ENCODE data around the gene DKKL1.
A peak's percentile ranks its signal among the peaks of the same experiment; 100 is the strongest.

DKKL1 gene

GRCh38 chr19:49359851-49360820 lies 3.5 kb upstream of the DKKL1 start:
- peak overlapping the region; percentile 93; the same call in 1 of the 2 replicates for H3K4me3 ChIP-seq (ENCODE audit: low read depth, low read length)
- no peak for TF ChIP-seq CTCF (IDR thresholded peaks at IDR 0.05; ENCODE audit: low read depth, low read length)

GRCh38 chr19:49361438-49362047 lies 2.1 kb upstream of the DKKL1 start:
- TF ChIP-seq CTCF (IDR thresholded peaks at IDR 0.05; ENCODE audit: low read depth, low read length): no peak
- H3K4me3 ChIP-seq (ENCODE audit: low read depth, low read length): peak overlapping the region; percentile 93

GRCh38 chr19:49362048-49362928 lies 1.4 kb upstream of the DKKL1 start, which contains the start of gene TEAD2:
TEAD2 (minus strand) TSS chr19:49362416; CDS start chr19:49360075, 2,341 bp downstream.
- peak within 1 kb of the TSS; percentile 93 for H3K4me3 ChIP-seq (ENCODE audit: low read depth, low read length)
- TF ChIP-seq CTCF (IDR thresholded peaks at IDR 0.05; ENCODE audit: low read depth, low read length): no peak

- no peak for TF ChIP-seq CTCF (IDR thresholded peaks at IDR 0.05; ENCODE audit: low read depth, low read length)
- H3K4me3 ChIP-seq (ENCODE audit: low read depth, low read length): peak overlapping the region; percentile 93
Measured at GRCh38 chr19:49362929-49363267, 779 bp upstream of the DKKL1 start.

GRCh38 chr19:49364083-49364737 lies 533 bp downstream of the DKKL1 start:
- no peak overlapping the region for H3K4me3 ChIP-seq (ENCODE audit: low read depth, low read length)

More at GRCh38 chr19:49364083-49364737, 533 bp downstream of the DKKL1 start:
- no peak for TF ChIP-seq CTCF (IDR thresholded peaks at IDR 0.05; ENCODE audit: low read depth, low read length)
